Right lobe of liver (tissue), 6 donors: Measurements from ENCODE around the gene ATIC. TPM values are rescaled to one million over a fixed set of nuclear protein-coding genes. Genes with fewer than 3 reads are reported as not detected.

Experiments used
- ATAC-seq, 4 donors: fragments of 200-7000 bp; cut with Tn5 transposase; one replicate each; pipeline ENCODE4 v1.9.1; 2020; ENCODE audit warnings: mild to moderate bottlenecking in 4 of 4, moderate library complexity in 4 of 4
- DNase-seq, 3 donors: peaks; one replicate each; pipeline ENCODE4 v3.0.0-alpha.2; 2020
- H3K27ac ChIP-seq, 3 donors: fragments of 200-600 bp; one replicate each; pipeline ENCODE4 v1.8.0; 2022
- H3K27me3 ChIP-seq, 2 donors: fragments of 200-600 bp; one replicate each; pipeline ENCODE4 v1.8.0; 2022
- H3K36me3 ChIP-seq, 4 donors: fragments of 200-600 bp; sonication (generic) in 1 of 4; one replicate each; pipeline versions ENCODE4 v1.5.1 to v1.8.0; 2017 to 2022; ENCODE audit warnings: control low read depth in 1 of 4
- H3K4me1 ChIP-seq, 4 donors: fragments of 200-600 bp; sonication (generic) in 1 of 4; one replicate each; pipeline versions ENCODE4 v1.5.1 to v1.8.0; 2017 to 2022; ENCODE audit warnings: control low read depth in 1 of 4
- H3K4me3 ChIP-seq, 3 donors: fragments of 200-600 bp; one replicate each; pipeline ENCODE4 v1.8.0; 2022
- H3K9me3 ChIP-seq, 4 donors: fragments of 200-600 bp; sonication (generic) in 1 of 4; one replicate each; pipeline versions ENCODE4 v1.5.1 to v1.8.0; 2017 to 2022; ENCODE audit warnings: control low read depth in 1 of 4
- CTCF ChIP-seq, 4 donors: fragments of 200-600 bp in 3 of 4; fragments of 450-650 bp in 1 of 4; IDR thresholded peaks; one replicate each; pipeline versions ENCODE4 v1.5.1 to v1.8.0; 2016 to 2022; ENCODE audit warnings: antibody characterized with exemption in 4 of 4, mild to moderate bottlenecking in 2 of 4
- POLR2A ChIP-seq: fragments of 450-650 bp; IDR thresholded peaks from one replicate; pipeline ENCODE4 v1.6.1; 2017; ENCODE audit warnings: antibody characterized with exemption, mild to moderate bottlenecking
- WGBS: methylation state at CpG from one replicate; pipeline ENCODE4 v1.1.6; 2018; ENCODE audit warnings: low coverage, low lambda C conversion rate; ENCODE audit not compliant: insufficient coverage; ENCODE audit errors: missing lambda C conversion rate; 5-methylcytosine and 5-hydroxymethylcytosine counted together
- intact Hi-C, 2 donors: fragments of 100-400 bp; cut with DNase I; formaldehyde crosslinking; loops; one replicate each; pipeline versions ENCODE4 v1.11.2 to v1.14.1; 2022
- long read RNA-seq: library from polyadenylated mRNA; unstranded; transcript quantifications from one replicate; pipeline ENCODE4 v2.0.0, GENCODE V29; 2019
- total RNA-seq, 6 experiments: library from RNA; depleted of rRNA in 2 of 6; stranded (reverse); fragments of >200 nt in 2 of 6; fragmentation: NEBNext Ultra II Directional in 3 of 6; extraction: Animal tissue kit (Norgen Biotek cat#: 25700) in 3 of 6; gene quantifications; one replicate each; pipeline versions ENCODE4 v1.1.0 to v1.2.4, GENCODE V29; 2016 to 2023
- donor health status: DM: no; HTN: yes; CAD: no.
- donor health status: DM: no; HTN: no; CAD: no.
- donor health status: DM: no; HTN: no; CAD: no.
- donor health status: DM: no; HTN: yes; CAD: no.
- donor health status: DM: no; HTN: yes; CAD: no.

Gene ATIC
- total RNA-seq, result 10 to 100 TPM; 38.8 to 57.3 (median 43.0) TPM
- long read RNA-seq, partial matches to known transcripts, result 1 of 8 reads
- long read RNA-seq, other reads (novel, unspliced or antisense), result 0 of 8 reads

GRCh38 chr2:215311625-215312396 is at the start of gene ATIC:
TSS of gene ATIC (plus strand) at chr2:215312059. CDS start at chr2:215312143, 84 bp downstream.
- DNase-seq, result peak; percentile 97 to 98 (median 98)
- intact Hi-C loops, result no loop called here
- no peaks in the 10 kb centered on the region for H3K27me3 ChIP-seq
- H3K36me3 ChIP-seq, result peaks cover 0 to 4% (median 0%) of the 10 kb centered on the region in 4 donors
- H3K4me1 ChIP-seq, result peaks cover 0 to 5% (median 2%) of the 10 kb centered on the region in 4 donors
- ATAC-seq, result peak; percentile 98 to 99 (median 98)
- 1% methylated on average over 12 of the region's 64 CpGs for WGBS
- H3K27ac ChIP-seq, result peak within 1 kb of the TSS; percentile 59 to 75 (median 64)
- H3K9me3 ChIP-seq, result no peaks in the 10 kb centered on the region
- H3K4me3 ChIP-seq, result peak within 1 kb of the TSS; percentile 80 to 89 (median 83)
- TF ChIP-seq CTCF (IDR thresholded peaks at IDR 0.05) (peak in 1 of 4 donors; percentile 11), POLR2A (peak; percentile 90)

- WGBS, result 88% methylated on average over 1 of the region's 1 CpG
- intact Hi-C loops, result no loop called here
- no peak for ATAC-seq
These were observed 49.6 kb upstream of the ATIC start for GRCh38 chr2:215262303-215262702.

GRCh38 chr2:215262741-215263362 is 49.0 kb upstream of the ATIC start:
- Histone ChIP-seq H3K4me1 (no peaks in the 10 kb centered on the region), H3K9me3 (no peaks in the 10 kb centered on the region), H3K4me3 (no peak overlapping the region), H3K27ac (no peak overlapping the region), H3K36me3 (no peaks in the 10 kb centered on the region), H3K27me3 (no peaks in the 10 kb centered on the region)
- ATAC-seq (no peak), DNase-seq (no peak)
- TF ChIP-seq CTCF (IDR thresholded peaks at IDR 0.05) (no peak), POLR2A (no peak)
- intact Hi-C loops, result no loop called here
- WGBS, result 71% methylated on average over 4 of the region's 4 CpGs

More at GRCh38 chr2:215262303-215262702, 49.6 kb upstream of the ATIC start:
- Histone ChIP-seq H3K27ac (no peak overlapping the region), H3K36me3 (no peaks in the 10 kb centered on the region), H3K9me3 (no peaks in the 10 kb centered on the region), H3K4me3 (no peak overlapping the region), H3K4me1 (no peaks in the 10 kb centered on the region), H3K27me3 (no peaks in the 10 kb centered on the region)
- DNase-seq, result no peak
- no peak for TF ChIP-seq POLR2A
- no peak for TF ChIP-seq CTCF (IDR thresholded peaks at IDR 0.05)

GRCh38 chr2:215264374-215264773 is 47.5 kb upstream of the ATIC start:
- Histone ChIP-seq H3K27me3 (no peaks in the 10 kb centered on the region), H3K36me3 (no peaks in the 10 kb centered on the region), H3K9me3 (no peaks in the 10 kb centered on the region), H3K4me3 (no peak overlapping the region), H3K27ac (no peak overlapping the region), H3K4me1 (peaks cover 0 to 2% (median 0%) of the 10 kb centered on the region in 4 donors)
- intact Hi-C loops, result no loop called here
- peak in 2 of 4 donors; percentile 42 to 48 for ATAC-seq
- no peak for TF ChIP-seq POLR2A
- no peak for DNase-seq
- 26% methylated on average over 4 of the region's 4 CpGs for WGBS
